ENCODE data around the gene AKAP17A.
"Not testable (repeated sequence)": the region's sequence is repeated elsewhere in the genome, so short reads cannot be mapped to it uniquely, and the experiment has no call there.

Gene AKAP17A

DNA sequence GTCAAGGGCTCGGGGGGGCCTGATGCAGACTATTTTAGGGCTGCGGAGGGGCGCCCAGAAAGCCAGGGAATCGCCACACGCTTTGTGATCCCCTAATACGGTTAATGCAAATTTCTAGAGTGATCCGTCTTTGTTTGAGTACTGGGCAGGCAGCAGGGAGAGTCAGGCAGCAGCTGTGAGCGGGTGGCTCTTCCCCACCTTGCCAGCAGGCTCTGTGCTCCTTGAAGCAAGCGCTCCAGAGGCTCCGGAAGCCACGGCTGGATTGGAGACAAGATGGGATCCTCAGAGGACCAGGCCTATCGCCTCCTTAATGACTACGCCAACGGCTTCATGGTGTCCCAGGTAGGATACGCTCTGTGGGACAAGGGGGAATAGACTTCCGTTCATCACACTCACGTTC, 23.5 kb downstream of the AKAP17A start, which contains the start of gene ASMT:
Gene ASMT (plus strand): TSS at position 133 of the 400 bp plus-strand sequence. CDS start 141 bp downstream, at position 274.
- H3K27ac ChIP-seq = no peak within 1 kb of the TSS
- no peaks in the 10 kb centered on the region for H3K27me3 ChIP-seq
- no peaks in the 10 kb centered on the region for H3K4me1 ChIP-seq (ENCODE audit: control insufficient read depth in 1 of 2, insufficient read depth in 1 of 2, low read depth in 1 of 2, low read length in 1 of 2)
- no peak within 1 kb of the TSS for H3K4me3 ChIP-seq (ENCODE audit: low read depth in 1 of 2, low read length in 1 of 2)
- no peaks in the 10 kb centered on the region for H3K9me3 ChIP-seq
- TF ChIP-seq, protein P1, sequence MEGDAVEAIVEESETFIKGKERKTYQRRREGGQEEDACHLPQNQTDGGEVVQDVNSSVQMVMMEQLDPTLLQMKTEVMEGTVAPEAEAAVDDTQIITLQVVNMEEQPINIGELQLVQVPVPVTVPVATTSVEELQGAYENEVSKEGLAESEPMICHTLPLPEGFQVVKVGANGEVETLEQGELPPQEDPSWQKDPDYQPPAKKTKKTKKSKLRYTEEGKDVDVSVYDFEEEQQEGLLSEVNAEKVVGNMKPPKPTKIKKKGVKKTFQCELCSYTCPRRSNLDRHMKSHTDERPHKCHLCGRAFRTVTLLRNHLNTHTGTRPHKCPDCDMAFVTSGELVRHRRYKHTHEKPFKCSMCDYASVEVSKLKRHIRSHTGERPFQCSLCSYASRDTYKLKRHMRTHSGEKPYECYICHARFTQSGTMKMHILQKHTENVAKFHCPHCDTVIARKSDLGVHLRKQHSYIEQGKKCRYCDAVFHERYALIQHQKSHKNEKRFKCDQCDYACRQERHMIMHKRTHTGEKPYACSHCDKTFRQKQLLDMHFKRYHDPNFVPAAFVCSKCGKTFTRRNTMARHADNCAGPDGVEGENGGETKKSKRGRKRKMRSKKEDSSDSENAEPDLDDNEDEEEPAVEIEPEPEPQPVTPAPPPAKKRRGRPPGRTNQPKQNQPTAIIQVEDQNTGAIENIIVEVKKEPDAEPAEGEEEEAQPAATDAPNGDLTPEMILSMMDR (IDR thresholded peaks at IDR 0.05) = no peak
- H3K36me3 ChIP-seq = no peaks in the 10 kb centered on the region

DNA sequence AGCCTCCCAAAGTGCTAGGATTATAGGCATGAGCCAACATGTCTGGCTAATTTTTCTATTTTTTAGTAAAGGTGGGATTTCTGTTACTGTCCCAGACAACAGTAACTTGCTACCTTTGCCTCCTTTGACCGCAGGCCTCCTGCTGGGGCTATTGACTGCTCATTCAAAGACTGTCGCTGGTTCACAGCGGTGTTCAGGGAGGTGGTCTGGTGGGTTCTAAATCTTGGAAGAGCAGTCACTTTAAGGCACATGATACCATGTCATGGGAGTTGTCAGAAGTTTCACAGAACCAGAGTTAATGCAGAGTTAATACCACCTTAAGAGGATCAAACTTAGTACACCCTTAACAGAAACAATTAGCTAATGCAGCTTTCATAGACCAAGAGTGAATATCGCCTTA, 27.3 kb downstream of the AKAP17A start:
- H3K9me3 ChIP-seq = no peaks in the 10 kb centered on the region

DNA sequence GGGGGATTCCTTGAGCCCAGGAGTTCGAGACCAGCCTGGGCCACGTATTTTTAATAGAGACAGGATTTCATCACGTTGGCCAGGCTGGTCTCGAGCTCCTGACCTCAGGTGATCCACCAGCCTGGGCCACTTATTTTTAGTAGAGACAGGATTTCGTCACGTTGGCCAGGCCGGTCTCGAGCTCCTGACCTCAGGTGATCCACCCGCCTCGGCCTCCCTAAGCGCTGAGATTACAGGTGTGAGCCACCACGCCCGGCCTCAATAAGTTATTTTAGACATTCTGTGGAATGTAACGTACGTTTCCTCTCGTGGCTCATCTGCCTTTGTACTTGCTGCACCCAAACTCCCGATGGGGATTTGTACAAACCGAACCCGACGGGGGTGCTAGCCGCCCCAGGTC, 32.3 kb downstream of the AKAP17A start:
- Histone ChIP-seq H3K4me1 (ENCODE audit: control insufficient read depth in 1 of 2, insufficient read depth in 1 of 2, low read depth in 1 of 2, low read length in 1 of 2) (peaks cover 12 to 13% of the 10 kb centered on the region in 2 experiments), H3K36me3 (no peaks in the 10 kb centered on the region), H3K9me3 (no peaks in the 10 kb centered on the region), H3K27me3 (peaks cover 24% of the 10 kb centered on the region), H3K4me3 (ENCODE audit: low read depth in 1 of 2, low read length in 1 of 2) (no peak overlapping the region), H3K27ac (no peak overlapping the region)
- TF ChIP-seq, protein P1 (IDR thresholded peaks at IDR 0.05) = no peak

More for the DNA sequence above, 27.3 kb downstream of the AKAP17A start:
- Histone ChIP-seq H3K4me1 (ENCODE audit: control insufficient read depth in 1 of 2, insufficient read depth in 1 of 2, low read depth in 1 of 2, low read length in 1 of 2) (peaks cover 12 to 13% of the 10 kb centered on the region in 2 experiments), H3K27ac (no peak overlapping the region), H3K36me3 (no peaks in the 10 kb centered on the region), H3K27me3 (peaks cover 14% of the 10 kb centered on the region), H3K4me3 (ENCODE audit: low read depth in 1 of 2, low read length in 1 of 2) (no peak overlapping the region)
- TF ChIP-seq, protein P1 (IDR thresholded peaks at IDR 0.05) = no peak

DNA sequence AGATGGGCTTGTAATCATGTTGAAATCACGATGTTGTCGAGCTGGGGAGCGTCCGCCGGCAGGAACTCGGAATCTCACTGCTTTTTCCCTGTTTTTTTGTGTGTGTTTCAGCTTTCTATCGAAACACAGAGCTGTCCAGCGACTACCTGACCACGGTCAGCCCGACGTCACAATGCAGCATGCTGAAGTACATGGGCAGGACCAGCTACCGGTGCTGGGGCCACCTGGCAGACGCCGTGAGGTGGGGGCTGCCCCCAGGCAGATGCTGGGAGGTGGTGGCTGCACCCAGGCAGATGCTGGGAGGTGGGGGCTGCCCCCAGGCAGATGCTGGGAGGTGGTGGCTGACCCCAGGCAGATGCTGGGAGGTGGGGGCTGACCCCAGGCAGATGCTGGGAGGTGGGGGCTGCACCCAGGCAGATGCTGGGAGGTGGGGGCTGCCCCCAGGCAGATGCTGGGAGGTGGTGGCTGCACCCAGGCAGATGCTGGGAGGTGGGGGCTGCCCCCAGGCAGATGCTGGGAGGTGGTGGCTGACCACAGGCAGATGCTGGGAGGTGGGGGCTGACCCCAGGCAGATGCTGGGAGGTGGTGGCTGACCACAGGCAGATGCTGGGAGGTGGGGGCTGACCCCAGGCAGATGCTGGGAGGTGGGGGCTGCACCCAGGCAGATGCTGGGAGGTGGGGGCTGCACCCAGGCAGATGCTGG, 32.9 kb downstream of the AKAP17A start:
- H3K27ac ChIP-seq; H3K36me3 ChIP-seq; H3K9me3 ChIP-seq; H3K4me3 ChIP-seq (ENCODE audit: low read depth in 1 of 2, low read length in 1 of 2): not testable (repeated sequence)
- Histone ChIP-seq H3K27me3 (peaks cover 28% of the 10 kb centered on the region), H3K4me1 (ENCODE audit: control insufficient read depth in 1 of 2, insufficient read depth in 1 of 2, low read depth in 1 of 2, low read length in 1 of 2) (peaks cover 12 to 13% of the 10 kb centered on the region in 2 experiments)

DNA sequence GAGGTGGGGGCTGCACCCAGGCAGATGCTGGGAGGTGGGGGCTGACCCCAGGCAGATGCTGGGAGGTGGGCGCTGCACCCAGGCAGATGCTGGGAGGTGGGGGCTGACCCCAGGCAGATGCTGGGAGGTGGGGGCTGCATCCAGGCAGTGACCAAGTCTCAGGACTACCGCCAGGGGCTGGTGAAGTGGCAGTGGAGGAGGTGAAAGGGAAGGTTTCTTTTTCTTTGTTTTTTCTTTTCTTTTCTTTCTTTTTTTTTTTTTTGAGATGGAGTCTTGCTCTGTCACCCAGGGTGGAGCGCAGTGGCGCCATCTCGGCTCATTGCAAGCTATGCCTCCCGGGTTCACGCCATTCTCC, 33.4 kb downstream of the AKAP17A start:
- not testable (repeated sequence) for H3K27ac ChIP-seq; H3K36me3 ChIP-seq; H3K4me3 ChIP-seq (ENCODE audit: low read depth in 1 of 2, low read length in 1 of 2); H3K9me3 ChIP-seq
- Histone ChIP-seq H3K4me1 (ENCODE audit: control insufficient read depth in 1 of 2, insufficient read depth in 1 of 2, low read depth in 1 of 2, low read length in 1 of 2) (peaks cover 12 to 13% of the 10 kb centered on the region in 2 experiments), H3K27me3 (peaks cover 31% of the 10 kb centered on the region)

DNA sequence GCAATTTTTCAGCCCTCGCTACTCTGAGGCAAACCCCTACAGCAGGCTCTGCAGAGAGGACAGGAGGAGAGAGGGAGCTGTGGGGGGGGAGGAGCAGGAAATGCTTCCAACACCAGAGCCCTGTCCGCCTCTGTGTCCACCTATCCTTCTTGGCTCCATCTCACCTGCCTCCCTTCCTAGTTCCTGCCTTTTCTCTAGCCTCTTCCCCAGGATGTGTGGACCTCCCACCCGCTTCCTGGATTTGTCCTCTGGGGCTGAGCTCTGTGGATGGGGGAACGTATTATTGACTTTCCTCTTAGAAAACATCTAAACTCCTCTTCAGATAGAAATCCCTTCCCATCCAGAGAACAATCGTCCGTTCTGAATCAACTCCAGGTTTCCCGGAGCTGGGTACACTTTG, 37.8 kb downstream of the AKAP17A start:
- H3K4me3 ChIP-seq (ENCODE audit: low read depth in 1 of 2, low read length in 1 of 2) = no peak overlapping the region
- TF ChIP-seq, protein P1 (IDR thresholded peaks at IDR 0.05) = no peak
- H3K27me3 ChIP-seq = peaks cover 12% of the 10 kb centered on the region
- H3K36me3 ChIP-seq = no peaks in the 10 kb centered on the region
- H3K9me3 ChIP-seq = no peaks in the 10 kb centered on the region
- no peaks in the 10 kb centered on the region for H3K4me1 ChIP-seq (ENCODE audit: control insufficient read depth in 1 of 2, insufficient read depth in 1 of 2, low read depth in 1 of 2, low read length in 1 of 2)
- H3K27ac ChIP-seq = no peak overlapping the region
